Smooth muscle cell (in vitro differentiated cells): ENCODE data around the gene TMEM54. TPM values are rescaled to one million over a fixed set of nuclear protein-coding genes. Genes with fewer than 3 reads are reported as not detected.
A peak's percentile ranks its signal among the peaks of the same experiment; 100 is the strongest.

Experiments
- DNase-seq: peaks from one replicate; lab custom pipeline; 2025; ENCODE audit not compliant: unreplicated experiment; lab: John Stamatoyannopoulos, UW
- H2AFZ ChIP-seq: fragments of 200-600 bp; sonication (generic); 2 replicates; pipeline ENCODE4 v1.6.0; 2016; ENCODE audit warnings: antibody characterized with exemption, low read depth, mild to moderate bottlenecking
- H3F3A ChIP-seq: fragments of 200-600 bp; sonication (generic); 2 replicates; pipeline ENCODE4 v1.6.0; 2017; ENCODE audit warnings: antibody characterized with exemption, low read depth
- H3K27ac ChIP-seq: fragments of 200-600 bp; sonication (generic); 2 replicates; pipeline ENCODE4 v1.5.1; 2016; ENCODE audit warnings: low read depth, mild to moderate bottlenecking
- H3K27me3 ChIP-seq: fragments of 200-600 bp; sonication (generic); 2 replicates; pipeline ENCODE4 v1.6.1; 2016; ENCODE audit warnings: low read depth, mild to moderate bottlenecking
- H3K36me3 ChIP-seq: fragments of 200-600 bp; sonication (generic); 2 replicates; pipeline ENCODE4 v1.5.1; 2016; ENCODE audit warnings: low read depth
- H3K4me1 ChIP-seq: fragments of 200-600 bp; sonication (generic); 2 replicates; pipeline ENCODE4 v1.5.1; 2016; ENCODE audit warnings: low read depth
- H3K4me2 ChIP-seq: fragments of 200-600 bp; sonication (generic); 2 replicates; pipeline ENCODE4 v1.6.0; 2016; ENCODE audit warnings: mild to moderate bottlenecking
- H3K4me3 ChIP-seq: fragments of 200-600 bp; sonication (generic); 2 replicates; pipeline ENCODE4 v1.5.1; 2016; ENCODE audit warnings: mild to moderate bottlenecking
- H3K79me2 ChIP-seq: fragments of 200-600 bp; sonication (generic); 2 replicates; pipeline ENCODE4 v1.6.0; 2016; ENCODE audit warnings: low read depth, mild to moderate bottlenecking
- H3K9ac ChIP-seq: fragments of 200-600 bp; sonication (generic); 2 replicates; pipeline ENCODE4 v1.6.0; 2016; ENCODE audit warnings: low read depth
- H3K9me3 ChIP-seq: fragments of 200-600 bp; sonication (generic); replicated peaks from 2 replicates; pipeline ENCODE4 v1.5.1; 2016; ENCODE audit warnings: low read depth
- H4K20me1 ChIP-seq: fragments of 200-600 bp; sonication (generic); 2 replicates; pipeline ENCODE4 v1.6.0; 2016; ENCODE audit warnings: low read depth
- CTCF ChIP-seq: fragments of 200-600 bp; sonication (generic); IDR thresholded peaks from 2 replicates; pipeline ENCODE4 v1.5.1; 2017; ENCODE audit warnings: borderline replicate concordance, mild to moderate bottlenecking, antibody characterized with exemption; ENCODE audit not compliant: insufficient read depth, poor library complexity, severe bottlenecking
- WGBS: methylation state at CpG from one replicate; pipeline ENCODE4 v1.1.7; 2016; ENCODE audit warnings: low lambda C conversion rate; 5-methylcytosine and 5-hydroxymethylcytosine counted together
- polyA plus RNA-seq: library from polyadenylated mRNA; unstranded; fragments of >200 nt; fragmentation: Nextera tagmentation; extraction: Ambion mirVana; gene quantifications from 2 replicates; pipeline ENCODE4 v1.2.1, GENCODE V29; 2016
- total RNA-seq: library from RNA; depleted of rRNA; stranded (reverse); fragments of >200 nt; gene quantifications from 2 replicates; pipeline ENCODE4 v1.2.3, GENCODE V29; 2014

Gene TMEM54
- total and polyA plus RNA-seq, 2 experiments from 2014 or later: 59.0 to 84.1 TPM

GRCh38 chr1:32919811-32920733 lies 18.9 kb upstream of the TMEM54 start:
- Histone ChIP-seq H3K27ac (peak overlapping the region; percentile 67), H3K4me2 (peak overlapping the region; percentile 67), H3K9ac (no peak overlapping the region), H3K27me3 (no peaks in the 10 kb centered on the region), H3K4me1 (peaks cover 6% of the 10 kb centered on the region), H3K9me3 (no peaks in the 10 kb centered on the region), H3K36me3 (no peaks in the 10 kb centered on the region), H2AFZ (peak overlapping the region; percentile 68), H3K4me3 (no peak overlapping the region), H3F3A (no peaks in the 10 kb centered on the region), H3K79me2 (no peaks in the 10 kb centered on the region), H4K20me1 (no peaks in the 10 kb centered on the region)
- no peak for DNase-seq
- no peak for TF ChIP-seq CTCF
- WGBS: 87% methylated on average over 11 of the region's 11 CpGs

- no peaks in the 10 kb centered on the region for H3K79me2 ChIP-seq
- DNase-seq: no peak
- 39% methylated on average over 1 of the region's 1 CpG for WGBS
- no peak overlapping the region for H3K4me2 ChIP-seq
- H3F3A ChIP-seq: no peaks in the 10 kb centered on the region
- H3K4me1 ChIP-seq: no peaks in the 10 kb centered on the region
- no peak overlapping the region for H3K9ac ChIP-seq
- no peaks in the 10 kb centered on the region for H3K9me3 ChIP-seq
- no peak for TF ChIP-seq CTCF
- no peak overlapping the region for H3K4me3 ChIP-seq
- H4K20me1 ChIP-seq: no peaks in the 10 kb centered on the region
- no peaks in the 10 kb centered on the region for H3K36me3 ChIP-seq
- H2AFZ ChIP-seq: no peak overlapping the region
- no peaks in the 10 kb centered on the region for H3K27me3 ChIP-seq
- H3K27ac ChIP-seq: no peak overlapping the region
These were observed 17.0 kb upstream of the TMEM54 start for GRCh38 chr1:32918179-32918578.

GRCh38 chr1:32917521-32917920 lies 16.3 kb upstream of the TMEM54 start:
- WGBS: 90% methylated on average over 7 of the region's 7 CpGs
- Histone ChIP-seq H4K20me1 (no peaks in the 10 kb centered on the region), H3F3A (no peaks in the 10 kb centered on the region), H3K79me2 (no peaks in the 10 kb centered on the region), H3K4me2 (no peak overlapping the region), H3K27ac (no peak overlapping the region), H3K9me3 (no peaks in the 10 kb centered on the region), H2AFZ (no peak overlapping the region), H3K36me3 (no peaks in the 10 kb centered on the region), H3K9ac (no peak overlapping the region), H3K4me1 (no peaks in the 10 kb centered on the region), H3K27me3 (no peaks in the 10 kb centered on the region), H3K4me3 (no peak overlapping the region)
- DNase-seq: no peak
- no peak for TF ChIP-seq CTCF
